Measurements from ENCODE around the gene TMEM18. TPM values are rescaled to one million over a fixed set of nuclear protein-coding genes. Genes with fewer than 3 reads are reported as not detected.

TMEM18 gene
- total RNA-seq, 1 experiment from 2014 or later: 30.7 TPM

DNA sequence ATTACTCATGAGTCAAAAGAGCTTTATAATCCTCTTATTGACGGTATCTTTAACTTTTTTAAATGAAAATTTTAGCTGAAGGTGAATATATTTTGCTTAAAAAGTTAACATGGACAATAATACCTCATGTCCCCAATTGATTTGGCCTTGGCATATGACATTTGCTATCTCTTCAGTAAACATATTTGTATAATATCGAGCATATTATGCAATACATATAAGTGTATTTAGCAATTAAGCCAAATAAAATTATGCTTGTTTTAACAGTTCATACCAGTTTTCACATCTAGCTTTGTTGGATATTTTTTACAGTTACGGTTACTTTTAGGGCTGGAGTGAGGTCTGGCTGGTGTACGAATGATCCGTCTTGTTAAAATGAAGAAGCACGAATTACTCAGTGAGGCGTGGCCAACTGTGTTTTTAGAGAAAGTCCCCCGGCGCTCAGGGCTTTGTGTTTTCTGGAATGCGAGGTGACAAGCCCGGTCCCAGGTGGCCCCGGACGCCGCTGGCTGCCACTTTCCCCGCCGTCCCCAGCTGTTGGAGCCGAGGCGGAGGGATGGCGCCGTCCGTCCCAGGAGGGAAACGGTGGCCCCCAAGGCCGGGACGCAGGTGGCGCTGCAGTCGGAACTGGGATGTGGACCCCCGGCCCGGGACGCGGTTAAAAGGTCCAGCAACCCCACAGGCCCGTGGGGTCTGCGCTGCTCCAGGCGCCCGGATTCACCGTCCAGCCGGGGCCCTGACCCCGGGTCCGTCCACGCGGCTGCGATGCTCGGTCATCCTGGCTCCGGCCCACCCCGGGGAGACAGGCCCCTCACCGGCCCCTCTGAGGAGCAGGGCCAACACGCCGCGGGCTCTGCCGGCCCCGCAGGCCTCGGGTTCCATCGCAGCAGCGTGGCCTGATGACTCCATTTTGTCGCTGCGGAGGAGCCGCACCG, 41.3 kb downstream of the TMEM18 start:
- Histone ChIP-seq H3K9ac (ENCODE audit: extremely low read depth, insufficient read length, low read length) (no peak overlapping the region), H3K4ac (ENCODE audit: low read depth, low read length) (no peak overlapping the region), H3K79me2 (ENCODE audit: insufficient read depth, low read length) (no peaks in the 10 kb centered on the region), H3K18ac (ENCODE audit: insufficient read length, low read depth, low read length) (no peak overlapping the region), H4K91ac (ENCODE audit: insufficient read length, low read depth, low read length) (no peak overlapping the region), H3K14ac (ENCODE audit: insufficient read depth, low read length) (no peak overlapping the region), H4K8ac (replicated peaks; ENCODE audit: insufficient read length, low read depth, low read length) (no peak overlapping the region), H3K79me1 (ENCODE audit: insufficient read depth, low read depth, low read length, poor library complexity, severe bottlenecking) (no peaks in the 10 kb centered on the region), H4K5ac (ENCODE audit: insufficient read length, low read depth, low read length) (no peak overlapping the region), H2BK15ac (ENCODE audit: low read depth, low read length) (no peak overlapping the region), H3K56ac (ENCODE audit: insufficient read length, low read depth, low read length) (no peak overlapping the region), H2BK12ac (ENCODE audit: insufficient read length, low read depth, low read length) (no peak overlapping the region), H3K9me3 (ENCODE audit: control insufficient read depth, low read depth, low read length) (no peaks in the 10 kb centered on the region), H2BK5ac (ENCODE audit: insufficient read length, low read length) (no peak overlapping the region), H3K27me3 (ENCODE audit: insufficient read depth, low read length) (peaks cover 2% of the 10 kb centered on the region; the same call in 1 of the 2 replicates), H3K23ac (ENCODE audit: insufficient read length, low read depth, low read length) (no peak overlapping the region), H3K4me1 (ENCODE audit: insufficient read depth, low read length) (no peaks in the 10 kb centered on the region), H2BK20ac (ENCODE audit: low read depth, low read length, poor library complexity, severe bottlenecking) (no peak overlapping the region), H3K4me2 (ENCODE audit: insufficient read depth, insufficient read length, low read length) (no peak overlapping the region), H3K27ac (ENCODE audit: insufficient read length, low read depth, low read length) (no peak overlapping the region), H4K20me1 (ENCODE audit: control insufficient read depth, insufficient read depth, insufficient read length) (no peaks in the 10 kb centered on the region), H3T11ph (ENCODE audit: low read length) (no peak overlapping the region), H2AK5ac (ENCODE audit: insufficient read length, low read length) (no peak overlapping the region), H2AFZ (ENCODE audit: low read length) (no peak overlapping the region), H2BK120ac (ENCODE audit: low read depth, low read length, poor library complexity, severe bottlenecking) (no peak overlapping the region), H3K23me2 (ENCODE audit: insufficient read length, low read depth, low read length, poor library complexity, severe bottlenecking) (no peaks in the 10 kb centered on the region)
- no CpG with 5 or more reads among the region's 57 CpGs for WGBS (ENCODE audit: extremely low coverage, insufficient read length, low lambda C conversion rate)
- peaks cover 14 to 17% of the 10 kb centered on the region in 2 experiments for H3K9me3 Mint-ChIP-seq
- H3K4me3 Mint-ChIP-seq: no peak overlapping the region
- TF ChIP-seq, protein P1, sequence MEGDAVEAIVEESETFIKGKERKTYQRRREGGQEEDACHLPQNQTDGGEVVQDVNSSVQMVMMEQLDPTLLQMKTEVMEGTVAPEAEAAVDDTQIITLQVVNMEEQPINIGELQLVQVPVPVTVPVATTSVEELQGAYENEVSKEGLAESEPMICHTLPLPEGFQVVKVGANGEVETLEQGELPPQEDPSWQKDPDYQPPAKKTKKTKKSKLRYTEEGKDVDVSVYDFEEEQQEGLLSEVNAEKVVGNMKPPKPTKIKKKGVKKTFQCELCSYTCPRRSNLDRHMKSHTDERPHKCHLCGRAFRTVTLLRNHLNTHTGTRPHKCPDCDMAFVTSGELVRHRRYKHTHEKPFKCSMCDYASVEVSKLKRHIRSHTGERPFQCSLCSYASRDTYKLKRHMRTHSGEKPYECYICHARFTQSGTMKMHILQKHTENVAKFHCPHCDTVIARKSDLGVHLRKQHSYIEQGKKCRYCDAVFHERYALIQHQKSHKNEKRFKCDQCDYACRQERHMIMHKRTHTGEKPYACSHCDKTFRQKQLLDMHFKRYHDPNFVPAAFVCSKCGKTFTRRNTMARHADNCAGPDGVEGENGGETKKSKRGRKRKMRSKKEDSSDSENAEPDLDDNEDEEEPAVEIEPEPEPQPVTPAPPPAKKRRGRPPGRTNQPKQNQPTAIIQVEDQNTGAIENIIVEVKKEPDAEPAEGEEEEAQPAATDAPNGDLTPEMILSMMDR (conservative IDR thresholded peaks at IDR 0.05): no peak
- no peak for DNase-seq
- H3K4me1 Mint-ChIP-seq: peaks cover under 1 to 4% of the 10 kb centered on the region in 2 experiments
- peaks cover 25% of the 10 kb centered on the region for H3K27me3 Mint-ChIP-seq (ENCODE audit: low read depth)
- H3K36me3 Mint-ChIP-seq (ENCODE audit: insufficient read depth in 1 of 3, low read depth in 3 of 3): peaks cover 1 to 8% (median 4%) of the 10 kb centered on the region in 3 experiments; a peak in 6 of 7 replicates
- no peak overlapping the region for H3K27ac Mint-ChIP-seq
